ENCODE data around the gene WNT5B.
"Not testable (repeated sequence)": the region's sequence is repeated elsewhere in the genome, so short reads cannot be mapped to it uniquely, and the experiment has no call there.

The WNT5B gene

GRCh38 chr12:1681493-1681807, 52.4 kb downstream of the WNT5B start:
- Histone ChIP-seq H3K9me3 (ENCODE audit: insufficient read depth, low read depth, low read length) (no peaks in the 10 kb centered on the region), H3K36me3 (ENCODE audit: insufficient read depth, low read depth, low read length) (no peaks in the 10 kb centered on the region), H3K9ac (ENCODE audit: low read depth, low read length) (no peak overlapping the region), H3K4me1 (ENCODE audit: insufficient read depth, low read length) (no peaks in the 10 kb centered on the region), H3K27ac (ENCODE audit: low read length) (no peak overlapping the region), H3K4me3 (ENCODE audit: low read length) (no peak overlapping the region), H3K27me3 (ENCODE audit: insufficient read depth, low read length) (no peaks in the 10 kb centered on the region)

DNA sequence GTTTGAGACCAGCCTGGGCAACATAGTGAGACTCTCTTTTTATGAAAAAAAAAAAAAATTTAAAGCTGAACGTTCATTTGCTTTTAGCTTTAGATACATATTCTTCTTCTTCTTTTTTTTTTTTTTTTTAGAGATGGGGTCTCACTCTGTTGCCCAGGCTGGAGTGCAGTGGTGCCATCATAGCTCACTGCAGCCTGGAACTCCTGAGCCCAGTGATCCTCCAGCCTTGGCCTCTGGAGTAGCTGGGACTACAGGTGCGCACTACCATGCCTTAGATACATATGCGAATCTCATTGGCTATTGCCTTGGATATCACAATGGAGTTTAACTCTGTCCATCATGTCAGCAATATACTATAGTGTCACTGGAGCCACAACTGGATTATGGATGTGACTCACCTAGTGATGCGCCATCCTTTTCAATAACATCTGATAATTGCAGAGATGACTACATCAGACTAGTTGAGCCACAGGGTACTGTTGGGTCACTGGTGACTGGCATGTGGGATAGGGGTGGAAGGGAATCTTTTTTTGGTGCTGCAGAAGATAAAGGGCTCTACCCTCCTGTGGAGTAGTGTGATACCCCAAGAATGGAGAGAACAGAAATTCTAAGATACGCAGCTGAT, 59.2 kb downstream of the WNT5B start:
- Histone ChIP-seq H3K4me1 (ENCODE audit: insufficient read depth, low read length) (peaks cover 7% of the 10 kb centered on the region), H3K4me3 (ENCODE audit: low read length) (no peak overlapping the region), H3K27ac (ENCODE audit: low read length) (no peak overlapping the region), H3K9me3 (ENCODE audit: insufficient read depth, low read depth, low read length) (no peaks in the 10 kb centered on the region), H3K27me3 (ENCODE audit: insufficient read depth, low read length) (no peaks in the 10 kb centered on the region), H3K36me3 (ENCODE audit: insufficient read depth, low read depth, low read length) (no peaks in the 10 kb centered on the region), H3K9ac (ENCODE audit: low read depth, low read length) (no peak overlapping the region)

DNA sequence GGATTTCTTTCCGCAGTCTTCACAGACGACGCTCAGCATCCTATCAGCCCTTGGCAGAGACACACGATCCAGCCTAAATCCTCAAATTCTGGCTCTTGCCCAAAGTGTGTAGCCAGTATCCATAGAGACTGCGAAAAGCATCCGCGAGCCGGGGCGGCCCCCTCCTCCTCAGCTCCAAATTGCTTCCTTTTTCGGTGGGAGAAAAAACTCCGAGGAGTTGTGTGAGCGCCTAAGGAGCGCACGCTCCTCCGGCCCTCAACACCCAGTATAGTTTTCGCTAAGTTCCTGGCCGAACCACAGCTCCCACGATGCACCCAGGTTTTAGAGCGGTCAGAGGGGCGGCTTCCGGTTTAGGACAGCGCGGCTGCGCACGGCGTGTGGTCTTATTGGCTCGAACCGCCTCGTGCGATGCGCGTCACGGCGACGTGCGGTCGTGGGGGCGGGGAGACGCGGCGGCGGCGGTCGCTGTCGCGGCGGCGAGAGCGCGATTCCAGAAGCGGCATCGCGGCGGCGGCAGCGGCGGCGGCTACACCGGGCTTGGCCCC, 61.6 kb downstream of the WNT5B start, which contains the start of gene ADIPOR2:
TSS of gene ADIPOR2 (plus strand) at position 493 of the 545 bp plus-strand sequence. CDS start 63,274 bp downstream, outside the sequence.
- peak within 1 kb of the TSS; percentile 99 for H3K4me3 ChIP-seq (ENCODE audit: low read length)
- H3K36me3 ChIP-seq (ENCODE audit: insufficient read depth, low read depth, low read length) = no peaks in the 10 kb centered on the region; the same call in 1 of the 2 replicates
- H3K27ac ChIP-seq (ENCODE audit: low read length) = peak within 1 kb of the TSS; percentile 74
- H3K9ac ChIP-seq (ENCODE audit: low read depth, low read length) = peak within 1 kb of the TSS; percentile 95
- H3K9me3 ChIP-seq (ENCODE audit: insufficient read depth, low read depth, low read length) = no peaks in the 10 kb centered on the region
- peaks cover 7% of the 10 kb centered on the region for H3K4me1 ChIP-seq (ENCODE audit: insufficient read depth, low read length)
- no peaks in the 10 kb centered on the region for H3K27me3 ChIP-seq (ENCODE audit: insufficient read depth, low read length)

- H3K4me3 ChIP-seq (ENCODE audit: low read length) = peak overlapping the region; percentile 99
- no peaks in the 10 kb centered on the region for H3K9me3 ChIP-seq (ENCODE audit: insufficient read depth, low read depth, low read length)
- H3K27me3 ChIP-seq (ENCODE audit: insufficient read depth, low read length) = no peaks in the 10 kb centered on the region
- H3K9ac ChIP-seq (ENCODE audit: low read depth, low read length) = peak overlapping the region; percentile 95
- H3K36me3 ChIP-seq (ENCODE audit: insufficient read depth, low read depth, low read length) = no peaks in the 10 kb centered on the region; the same call in 1 of the 2 replicates
- peaks cover 7% of the 10 kb centered on the region for H3K4me1 ChIP-seq (ENCODE audit: insufficient read depth, low read length)
- peak overlapping the region; percentile 74 for H3K27ac ChIP-seq (ENCODE audit: low read length)
Observed at GRCh38 chr12:1691123-1692007, 62.3 kb downstream of the WNT5B start.

DNA sequence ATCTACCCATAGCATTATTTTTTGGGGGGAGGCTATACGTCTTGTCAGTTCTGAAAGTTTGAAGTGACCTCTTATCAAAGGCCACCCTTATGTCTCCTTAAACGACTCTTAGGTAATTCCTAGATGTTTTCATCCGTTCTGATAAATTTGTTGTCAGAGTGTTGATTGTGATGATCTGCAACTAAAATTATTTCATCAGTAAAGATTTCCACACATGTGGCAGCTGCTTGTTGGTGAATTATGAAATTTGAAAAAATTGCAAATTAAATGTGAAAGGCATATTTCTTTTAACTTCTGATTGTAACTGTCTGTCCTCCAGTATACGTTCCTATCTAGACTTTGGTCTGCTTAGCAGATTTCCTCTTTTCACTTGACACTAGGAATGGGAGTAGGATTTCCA, 63.2 kb downstream of the WNT5B start:
- Histone ChIP-seq H3K36me3 (ENCODE audit: insufficient read depth, low read depth, low read length) (no peaks in the 10 kb centered on the region; the same call in 1 of the 2 replicates), H3K4me1 (ENCODE audit: insufficient read depth, low read length) (peaks cover 7% of the 10 kb centered on the region), H3K27ac (ENCODE audit: low read length) (no peak overlapping the region), H3K9ac (ENCODE audit: low read depth, low read length) (peak overlapping the region; percentile 95; the same call in 1 of the 2 replicates), H3K9me3 (ENCODE audit: insufficient read depth, low read depth, low read length) (no peaks in the 10 kb centered on the region), H3K27me3 (ENCODE audit: insufficient read depth, low read length) (no peaks in the 10 kb centered on the region), H3K4me3 (ENCODE audit: low read length) (peak overlapping the region; percentile 99)

DNA sequence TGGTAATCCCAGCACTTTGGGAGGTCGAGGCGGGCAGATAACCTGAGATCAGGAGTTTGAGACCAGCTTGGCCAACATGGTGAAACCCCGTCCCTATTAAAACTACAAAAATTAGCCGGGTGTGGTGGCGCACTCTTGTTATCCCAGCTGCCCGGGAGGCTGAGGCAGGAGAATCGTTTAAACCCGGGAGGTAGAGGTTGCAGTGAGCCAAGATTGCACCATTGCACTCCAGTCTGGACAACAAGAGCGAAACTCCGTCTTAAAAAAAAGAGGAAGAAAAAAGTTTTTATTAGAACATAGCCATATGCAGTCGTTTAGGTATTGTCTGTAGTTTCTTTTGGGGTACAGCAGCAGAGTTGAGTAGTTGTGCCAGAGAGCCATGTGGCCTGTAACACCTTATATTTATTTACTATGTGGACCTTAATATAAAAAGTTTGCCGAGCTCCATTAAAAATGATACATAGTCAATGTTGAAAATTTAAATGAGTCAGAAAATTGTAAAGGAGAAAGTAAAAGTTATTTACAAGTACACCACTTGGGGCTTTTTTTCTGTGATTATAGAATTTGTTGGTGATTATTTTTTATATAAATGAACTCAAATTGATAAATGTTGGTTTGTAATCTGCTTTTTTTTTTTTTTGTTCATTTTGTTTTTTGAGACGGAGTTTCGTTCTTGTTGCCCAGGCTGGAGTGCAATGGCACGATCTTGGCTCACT, 64.0 kb downstream of the WNT5B start:
- Histone ChIP-seq H3K9ac (ENCODE audit: low read depth, low read length) (no peak overlapping the region), H3K36me3 (ENCODE audit: insufficient read depth, low read depth, low read length) (no peaks in the 10 kb centered on the region; the same call in 1 of the 2 replicates), H3K4me1 (ENCODE audit: insufficient read depth, low read length) (peaks cover 7% of the 10 kb centered on the region), H3K27me3 (ENCODE audit: insufficient read depth, low read length) (no peaks in the 10 kb centered on the region), H3K27ac (ENCODE audit: low read length) (no peak overlapping the region), H3K4me3 (ENCODE audit: low read length) (no peak overlapping the region; the same call in 1 of the 2 replicates), H3K9me3 (ENCODE audit: insufficient read depth, low read depth, low read length) (no peaks in the 10 kb centered on the region)

DNA sequence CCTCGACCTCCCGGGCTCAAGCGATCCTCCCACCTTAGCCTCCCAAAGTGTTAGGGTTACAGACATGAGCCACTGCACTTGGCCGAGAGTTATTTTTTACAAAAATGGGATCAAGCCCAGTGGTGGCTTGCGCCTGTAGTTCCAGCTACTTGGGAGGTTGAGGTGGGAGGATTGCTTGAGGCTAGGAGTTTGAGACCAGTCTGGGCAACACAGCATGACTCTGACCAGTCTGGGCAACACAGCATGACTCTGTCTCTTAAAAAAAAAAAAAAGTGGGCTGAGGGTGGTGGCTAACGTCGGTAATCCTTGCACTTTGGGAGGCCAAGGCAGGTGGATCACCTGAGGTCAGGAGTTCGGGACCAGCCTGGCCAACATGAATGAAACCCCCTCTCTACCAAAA, 66.1 kb downstream of the WNT5B start:
- not testable (repeated sequence) for H3K4me3 ChIP-seq (ENCODE audit: low read length); H3K9ac ChIP-seq (ENCODE audit: low read depth, low read length); H3K27me3 ChIP-seq (ENCODE audit: insufficient read depth, low read length); H3K4me1 ChIP-seq (ENCODE audit: insufficient read depth, low read length); H3K36me3 ChIP-seq (ENCODE audit: insufficient read depth, low read depth, low read length); H3K9me3 ChIP-seq (ENCODE audit: insufficient read depth, low read depth, low read length); H3K27ac ChIP-seq (ENCODE audit: low read length)

GRCh38 chr12:1695886-1696670, 67.0 kb downstream of the WNT5B start:
- Histone ChIP-seq H3K27ac (ENCODE audit: low read length) (no peak overlapping the region), H3K36me3 (ENCODE audit: insufficient read depth, low read depth, low read length) (no peaks in the 10 kb centered on the region; the same call in 1 of the 2 replicates), H3K4me1 (ENCODE audit: insufficient read depth, low read length) (0 out of 2 replicates have a peak, but pooled peaks cover 3% of the 10 kb centered on the region), H3K9ac (ENCODE audit: low read depth, low read length) (no peak overlapping the region), H3K4me3 (ENCODE audit: low read length) (no peak overlapping the region), H3K27me3 (ENCODE audit: insufficient read depth, low read length) (no peaks in the 10 kb centered on the region), H3K9me3 (ENCODE audit: insufficient read depth, low read depth, low read length) (no peaks in the 10 kb centered on the region)

DNA sequence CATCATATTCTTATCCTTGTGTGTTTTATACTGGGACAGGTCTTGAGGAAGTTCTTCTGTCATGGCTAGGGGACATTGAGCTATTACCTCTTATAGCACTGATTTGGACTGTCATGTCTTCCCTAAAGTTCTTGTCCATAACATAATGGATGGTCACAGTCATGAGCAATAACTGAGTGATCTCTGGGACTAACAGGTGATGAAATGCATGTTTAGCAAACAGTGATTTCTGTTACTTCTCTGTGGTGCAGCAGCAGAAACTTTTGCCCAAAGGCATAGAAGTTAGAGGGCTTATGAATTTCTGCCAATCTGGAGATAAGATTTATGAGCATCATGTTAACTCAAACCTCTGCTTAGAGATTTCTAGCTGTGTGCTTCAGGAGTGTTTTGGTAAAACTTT, 67.8 kb downstream of the WNT5B start:
- Histone ChIP-seq H3K27ac (ENCODE audit: low read length) (no peak overlapping the region), H3K4me3 (ENCODE audit: low read length) (no peak overlapping the region), H3K9me3 (ENCODE audit: insufficient read depth, low read depth, low read length) (no peaks in the 10 kb centered on the region), H3K4me1 (ENCODE audit: insufficient read depth, low read length) (0 out of 2 replicates have a peak, but pooled peaks cover 3% of the 10 kb centered on the region), H3K27me3 (ENCODE audit: insufficient read depth, low read length) (no peaks in the 10 kb centered on the region), H3K36me3 (ENCODE audit: insufficient read depth, low read depth, low read length) (no peaks in the 10 kb centered on the region; the same call in 1 of the 2 replicates), H3K9ac (ENCODE audit: low read depth, low read length) (no peak overlapping the region)

All from iPS-20b (cell line).